ENCODE measurements around the gene TMEM150B. TPM values are rescaled to one million over a fixed set of nuclear protein-coding genes. Genes with fewer than 3 reads are reported as not detected.

TMEM150B gene
- polyA plus RNA-seq, 1 donor from 2014 or later, result not detected

- TF ChIP-seq SMC3 (conservative IDR thresholded peaks at IDR 0.05; ENCODE audit: poor library complexity), result no peak
- TF ChIP-seq EZH2 (IDR thresholded peaks at IDR 0.05; ENCODE audit: borderline replicate concordance, insufficient read depth, low read length, poor library complexity, severe bottlenecking), result no peak
- no peak for TF ChIP-seq RAD21 (conservative IDR thresholded peaks at IDR 0.05)
- no peak for TF ChIP-seq TAF1 (IDR thresholded peaks at IDR 0.05; ENCODE audit: low read depth)
- TF ChIP-seq POLR2AphosphoS5 (IDR thresholded peaks at IDR 0.05), result no peak
- TF ChIP-seq REST (IDR thresholded peaks at IDR 0.05; ENCODE audit: borderline replicate concordance), result no peak
- TF ChIP-seq EP300 (conservative IDR thresholded peaks at IDR 0.05; ENCODE audit: poor library complexity, severe bottlenecking), result no peak
- TF ChIP-seq MXI1 (conservative IDR thresholded peaks at IDR 0.05; ENCODE audit: poor library complexity, severe bottlenecking), result no peak
- TF ChIP-seq CTCF (IDR thresholded peaks at IDR 0.05; ENCODE audit: poor library complexity, severe bottlenecking), result no peak
- no peak overlapping the region for H3K27ac ChIP-seq (ENCODE audit: low read length)
- no peak overlapping the region for H3K4me2 ChIP-seq (ENCODE audit: low read length)
- H3K36me3 ChIP-seq (ENCODE audit: insufficient read depth, low read length), result no peaks in the 10 kb centered on the region
- no peaks in the 10 kb centered on the region for H3F3A ChIP-seq (ENCODE audit: insufficient read depth, low read length, poor library complexity, severe bottlenecking)
- no peak overlapping the region for H3K9ac ChIP-seq (ENCODE audit: low read length)
- H3K79me2 ChIP-seq (replicated peaks; ENCODE audit: insufficient read depth, low read length), result no peaks in the 10 kb centered on the region
- no peak overlapping the region for H3K4me3 ChIP-seq (ENCODE audit: low read length)
- no peaks in the 10 kb centered on the region for H4K20me1 ChIP-seq (ENCODE audit: insufficient read depth)
- H3K9me3 ChIP-seq (ENCODE audit: low read length), result no peaks in the 10 kb centered on the region
- H3K9me2 ChIP-seq (ENCODE audit: insufficient read depth, low read length), result no peaks in the 10 kb centered on the region
- no peak overlapping the region for H2AFZ ChIP-seq (ENCODE audit: low read depth, low read length)
- no peaks in the 10 kb centered on the region for H3K27me3 ChIP-seq (ENCODE audit: insufficient read depth, low read depth, low read length)
Measured at GRCh38 chr19:55314396-55314795, 10.7 kb downstream of the TMEM150B start.

- Histone ChIP-seq H3K27me3 (ENCODE audit: insufficient read depth, low read depth, low read length) (no peaks in the 10 kb centered on the region), H3K9ac (ENCODE audit: low read length) (no peak overlapping the region), H2AFZ (ENCODE audit: low read depth, low read length) (no peak overlapping the region), H3K9me2 (ENCODE audit: insufficient read depth, low read length) (no peaks in the 10 kb centered on the region), H3K4me3 (ENCODE audit: low read length) (no peak overlapping the region), H3K4me2 (ENCODE audit: low read length) (no peak overlapping the region), H3K79me2 (replicated peaks; ENCODE audit: insufficient read depth, low read length) (no peaks in the 10 kb centered on the region), H4K20me1 (ENCODE audit: insufficient read depth) (no peaks in the 10 kb centered on the region), H3K27ac (ENCODE audit: low read length) (no peak overlapping the region), H3K9me3 (ENCODE audit: low read length) (no peaks in the 10 kb centered on the region), H3F3A (ENCODE audit: insufficient read depth, low read length, poor library complexity, severe bottlenecking) (no peaks in the 10 kb centered on the region), H3K36me3 (ENCODE audit: insufficient read depth, low read length) (no peaks in the 10 kb centered on the region)
- no peak for TF ChIP-seq CTCF (IDR thresholded peaks at IDR 0.05; ENCODE audit: poor library complexity, severe bottlenecking)
- TF ChIP-seq SMC3 (conservative IDR thresholded peaks at IDR 0.05; ENCODE audit: poor library complexity), result no peak
- no peak for TF ChIP-seq REST (IDR thresholded peaks at IDR 0.05; ENCODE audit: borderline replicate concordance)
- TF ChIP-seq MXI1 (conservative IDR thresholded peaks at IDR 0.05; ENCODE audit: poor library complexity, severe bottlenecking), result no peak
- TF ChIP-seq TAF1 (IDR thresholded peaks at IDR 0.05; ENCODE audit: low read depth), result no peak
- no peak for TF ChIP-seq EZH2 (IDR thresholded peaks at IDR 0.05; ENCODE audit: borderline replicate concordance, insufficient read depth, low read length, poor library complexity, severe bottlenecking)
- TF ChIP-seq EP300 (conservative IDR thresholded peaks at IDR 0.05; ENCODE audit: poor library complexity, severe bottlenecking), result no peak
- TF ChIP-seq RAD21 (conservative IDR thresholded peaks at IDR 0.05), result no peak
- TF ChIP-seq POLR2AphosphoS5 (IDR thresholded peaks at IDR 0.05), result no peak
Measured at GRCh38 chr19:55312621-55313512, 12.3 kb downstream of the TMEM150B start.

All from neural cell (in vitro differentiated cells).